Fibroblast of lung (primary cell): Measurements from ENCODE around the gene PPP1R9B. TPM values are rescaled to one million over a fixed set of nuclear protein-coding genes. Genes with fewer than 3 reads are reported as not detected.

Source experiments
- DNase-seq, 2 donors: peaks; one replicate each; pipeline versions ENCODE4 v3.0.0 to v3.0.0-alpha.2; 2010; ENCODE audit warnings: low read depth in 2 of 2
- H2AFZ ChIP-seq: 2 replicates; pipeline ENCODE4 v1.5.1; 2012; ENCODE audit warnings: low read length, control low read depth, inconsistent platforms
- H3K27ac ChIP-seq: 2 replicates; pipeline ENCODE4 v1.5.1; 2011; ENCODE audit warnings: low read length, control low read depth; ENCODE audit not compliant: insufficient read depth
- H3K27me3 ChIP-seq: 2 replicates; pipeline ENCODE4 v1.5.1; 2011; ENCODE audit warnings: mild to moderate bottlenecking, low read length; ENCODE audit not compliant: control insufficient read depth, insufficient read depth
- H3K36me3 ChIP-seq: 2 replicates; pipeline ENCODE4 v1.5.1; 2011; ENCODE audit warnings: low read length; ENCODE audit not compliant: control insufficient read depth, insufficient read depth
- H3K4me1 ChIP-seq: 2 replicates; pipeline ENCODE4 v1.5.1; 2011; ENCODE audit warnings: low read length; ENCODE audit not compliant: control insufficient read depth, insufficient read depth; ENCODE audit errors: extremely low read depth
- H3K4me2 ChIP-seq: 2 replicates; pipeline ENCODE4 v1.5.1; 2011; ENCODE audit warnings: low read length, control low read depth; ENCODE audit not compliant: insufficient read depth; ENCODE audit errors: extremely low read depth
- H3K4me3 ChIP-seq, 4 experiments: fragments of 200-600 bp in 1 of 4; sonication (generic) in 1 of 4; replicated peaks in 1 of 4; 2 replicates each; pipeline ENCODE4 v1.5.1; 2011 to 2016; ENCODE audit warnings: low read length in 4 of 4, low read depth in 3 of 4, mild to moderate bottlenecking in 3 of 4, control low read depth in 2 of 4, inconsistent platforms in 1 of 4, mixed read lengths in 1 of 4; ENCODE audit not compliant: insufficient read depth in 1 of 4; ENCODE audit errors: control extremely low read depth in 1 of 4
- H3K79me2 ChIP-seq: 2 replicates; pipeline ENCODE4 v1.5.1; 2012; ENCODE audit warnings: mild to moderate bottlenecking, low read length, inconsistent platforms; ENCODE audit not compliant: control insufficient read depth, insufficient read depth
- H3K9ac ChIP-seq: 2 replicates; pipeline ENCODE4 v1.5.1; 2011; ENCODE audit warnings: mild to moderate bottlenecking, low read length, control low read depth; ENCODE audit not compliant: insufficient read depth
- H3K9me3 ChIP-seq: 2 replicates; pipeline ENCODE4 v1.5.1; 2012; ENCODE audit warnings: low read depth, low read length; ENCODE audit not compliant: control insufficient read depth, insufficient read depth
- H4K20me1 ChIP-seq: 2 replicates; pipeline ENCODE4 v1.5.1; 2011; ENCODE audit warnings: low read length; ENCODE audit not compliant: control insufficient read depth, insufficient read depth; ENCODE audit errors: extremely low read depth
- CTCF ChIP-seq, 2 donors: IDR thresholded peaks in 1 of 2; conservative IDR thresholded peaks in 1 of 2; 1 replicate in 1 of 2; 2 replicates in 1 of 2; pipeline ENCODE4 v1.5.1; 2011 to 2012; ENCODE audit warnings: low read length in 2 of 2, control low read depth in 1 of 2, inconsistent platforms in 1 of 2, low read depth in 1 of 2, mild to moderate bottlenecking in 1 of 2
- EZH2 ChIP-seq: IDR thresholded peaks from 2 replicates; pipeline ENCODE4 v1.5.1; 2012; ENCODE audit warnings: low read length, control low read depth, mild to moderate bottlenecking; ENCODE audit errors: missing control alignments
- polyA plus RNA-seq, 2 donors: library from polyadenylated mRNA; depleted of rRNA in 1 of 2; stranded (reverse) in 1 of 2; unstranded in 1 of 2; fragments of >200 nt; gene quantifications; 2 replicates each; pipeline ENCODE4 v1.2.1, GENCODE V29; 2011 to 2012; ENCODE audit warnings: missing spikeins in 1 of 2
- total RNA-seq: library from RNA; depleted of rRNA; stranded (reverse); fragments of >200 nt; gene quantifications from 2 replicates; pipeline ENCODE4 v1.2.1, GENCODE V29; 2014

The PPP1R9B gene
- total and polyA plus RNA-seq, 2 donors (not counting 1 experiment from before 2014, with no cell fraction given), result 22.1 to 41.5 TPM

GRCh38 chr17:50176559-50177357 lies 26.3 kb upstream of the PPP1R9B start:
- H3K4me1 ChIP-seq, result peaks cover 30% of the 10 kb centered on the region
- peaks cover 4% of the 10 kb centered on the region for H3K36me3 ChIP-seq
- no peak overlapping the region for H3K4me3 ChIP-seq
- H4K20me1 ChIP-seq, result no peaks in the 10 kb centered on the region
- H3K9ac ChIP-seq, result no peak overlapping the region
- no peaks in the 10 kb centered on the region for H3K27me3 ChIP-seq
- H3K9me3 ChIP-seq, result no peaks in the 10 kb centered on the region
- no peak overlapping the region for H2AFZ ChIP-seq
- peak in 1 of 2 donors; percentile 33 for DNase-seq
- H3K4me2 ChIP-seq, result no peak overlapping the region
- peak overlapping the region; percentile 92 for H3K27ac ChIP-seq
- H3K79me2 ChIP-seq, result no peaks in the 10 kb centered on the region
- TF ChIP-seq EZH2 (no peak), CTCF (conservative IDR thresholded peaks at IDR 0.05 in 1 of 2, IDR thresholded peaks at IDR 0.05 in 1 of 2; ENCODE audit: low read depth in 1 of 2, low read length in 2 of 2) (no peak)

GRCh38 chr17:50175035-50175807 lies 24.7 kb upstream of the PPP1R9B start:
- no peaks in the 10 kb centered on the region for H4K20me1 ChIP-seq
- peaks cover 30% of the 10 kb centered on the region for H3K4me1 ChIP-seq
- H3K9ac ChIP-seq, result no peak overlapping the region
- no peaks in the 10 kb centered on the region for H3K9me3 ChIP-seq
- H3K4me2 ChIP-seq, result no peak overlapping the region
- TF ChIP-seq CTCF (conservative IDR thresholded peaks at IDR 0.05 in 1 of 2, IDR thresholded peaks at IDR 0.05 in 1 of 2; ENCODE audit: low read depth in 1 of 2, low read length in 2 of 2) (no peak), EZH2 (no peak)
- H2AFZ ChIP-seq, result no peak overlapping the region
- DNase-seq, result peak in 1 of 2 donors; percentile 40
- H3K27me3 ChIP-seq, result no peaks in the 10 kb centered on the region
- H3K79me2 ChIP-seq, result no peaks in the 10 kb centered on the region
- no peak overlapping the region for H3K27ac ChIP-seq
- H3K36me3 ChIP-seq, result peaks cover 2% of the 10 kb centered on the region
- H3K4me3 ChIP-seq, result no peak overlapping the region

- Histone ChIP-seq H3K9ac (no peak overlapping the region), H3K4me3 (no peak overlapping the region), H2AFZ (no peak overlapping the region), H3K79me2 (no peaks in the 10 kb centered on the region), H4K20me1 (no peaks in the 10 kb centered on the region), H3K4me2 (no peak overlapping the region), H3K27me3 (no peaks in the 10 kb centered on the region), H3K27ac (peak overlapping the region; percentile 96), H3K36me3 (peaks cover 2% of the 10 kb centered on the region), H3K9me3 (no peaks in the 10 kb centered on the region), H3K4me1 (peaks cover 32% of the 10 kb centered on the region)
- no peak for DNase-seq
- TF ChIP-seq EZH2 (no peak), CTCF (conservative IDR thresholded peaks at IDR 0.05 in 1 of 2, IDR thresholded peaks at IDR 0.05 in 1 of 2; ENCODE audit: low read depth in 1 of 2, low read length in 2 of 2) (no peak)
Observed at GRCh38 chr17:50174444-50174843, 24.0 kb upstream of the PPP1R9B start.
